ENCODE data around the gene ZSWIM5.
"Not testable (repeated sequence)": the region's sequence is repeated elsewhere in the genome, so short reads cannot be mapped to it uniquely, and the experiment has no call there.

Gene ZSWIM5

DNA sequence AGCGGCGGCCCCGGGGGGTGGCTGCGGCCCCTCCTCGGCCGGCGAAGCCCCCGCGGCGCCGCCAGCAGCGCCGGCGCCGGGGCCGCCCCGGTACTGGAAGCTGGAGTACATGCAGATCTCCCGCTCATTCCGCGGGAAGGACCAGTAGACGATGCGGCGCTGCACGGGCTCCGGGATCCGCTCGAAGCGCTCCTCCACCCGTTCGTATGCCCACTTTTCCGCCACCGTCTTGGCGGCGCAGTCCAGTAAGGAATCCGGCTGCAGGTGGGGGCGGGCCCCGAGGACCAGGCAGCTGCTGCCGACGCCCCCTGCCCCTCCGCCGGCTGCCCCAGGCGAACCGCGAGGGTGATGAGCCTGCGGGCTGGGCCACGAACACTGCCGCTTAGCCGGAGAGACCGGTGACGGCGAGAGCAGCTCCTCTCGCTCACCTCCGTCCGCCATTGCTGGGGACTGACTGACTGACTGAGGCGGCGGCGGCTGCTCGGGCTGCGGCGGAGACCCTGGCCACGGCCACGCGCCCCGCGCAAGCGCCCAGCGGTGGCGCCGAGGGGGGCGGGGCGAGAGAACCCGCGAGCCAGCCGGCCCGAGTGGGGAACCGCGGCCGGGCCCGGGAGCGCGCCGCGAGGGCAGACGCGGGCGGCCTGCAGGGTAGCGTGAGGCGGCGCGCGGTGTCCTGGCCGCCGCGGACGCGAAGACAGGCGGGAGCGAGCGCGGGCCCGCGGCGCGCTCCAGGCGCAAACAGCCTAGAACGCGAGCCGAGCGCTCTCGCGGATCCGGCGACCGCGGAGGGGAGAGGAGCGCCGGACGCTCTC is at the start of gene ZSWIM5:
ZSWIM5 (minus strand) TSS at position 696 of the 812 bp plus-strand sequence; CDS start at position 441, 255 bp downstream.
- TF ChIP-seq, protein P1, sequence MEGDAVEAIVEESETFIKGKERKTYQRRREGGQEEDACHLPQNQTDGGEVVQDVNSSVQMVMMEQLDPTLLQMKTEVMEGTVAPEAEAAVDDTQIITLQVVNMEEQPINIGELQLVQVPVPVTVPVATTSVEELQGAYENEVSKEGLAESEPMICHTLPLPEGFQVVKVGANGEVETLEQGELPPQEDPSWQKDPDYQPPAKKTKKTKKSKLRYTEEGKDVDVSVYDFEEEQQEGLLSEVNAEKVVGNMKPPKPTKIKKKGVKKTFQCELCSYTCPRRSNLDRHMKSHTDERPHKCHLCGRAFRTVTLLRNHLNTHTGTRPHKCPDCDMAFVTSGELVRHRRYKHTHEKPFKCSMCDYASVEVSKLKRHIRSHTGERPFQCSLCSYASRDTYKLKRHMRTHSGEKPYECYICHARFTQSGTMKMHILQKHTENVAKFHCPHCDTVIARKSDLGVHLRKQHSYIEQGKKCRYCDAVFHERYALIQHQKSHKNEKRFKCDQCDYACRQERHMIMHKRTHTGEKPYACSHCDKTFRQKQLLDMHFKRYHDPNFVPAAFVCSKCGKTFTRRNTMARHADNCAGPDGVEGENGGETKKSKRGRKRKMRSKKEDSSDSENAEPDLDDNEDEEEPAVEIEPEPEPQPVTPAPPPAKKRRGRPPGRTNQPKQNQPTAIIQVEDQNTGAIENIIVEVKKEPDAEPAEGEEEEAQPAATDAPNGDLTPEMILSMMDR (IDR thresholded peaks at IDR 0.05; ENCODE audit: poor library complexity, severe bottlenecking): no peak
- ATAC-seq (ENCODE audit: low read depth): peak; percentile 73

DNA sequence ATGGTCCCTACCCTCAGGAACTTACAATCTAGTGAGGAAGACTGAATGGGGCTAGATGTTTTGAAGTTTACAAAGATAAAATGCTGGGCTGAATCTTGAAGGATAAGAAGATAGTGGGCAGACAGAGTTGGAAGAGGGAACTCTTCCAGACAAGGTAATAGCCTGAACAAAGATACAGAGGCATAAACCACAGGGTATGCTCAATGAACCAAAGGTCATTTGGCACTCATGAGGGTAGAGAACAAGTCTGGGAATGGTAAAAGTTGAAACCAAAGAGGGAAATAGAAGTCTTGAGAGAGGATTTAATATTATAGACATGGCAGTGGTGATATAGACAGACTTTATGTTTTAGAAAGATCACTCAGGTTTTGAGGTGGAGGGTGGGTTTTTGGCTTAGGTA is 48.1 kb upstream of the ZSWIM5 start:
- no peak overlapping the region for H3K27ac ChIP-seq (ENCODE audit: poor library complexity, severe bottlenecking)
- H3K4me1 ChIP-seq (ENCODE audit: insufficient read depth, poor library complexity, severe bottlenecking): no peaks in the 10 kb centered on the region
- TF ChIP-seq, protein P1 (IDR thresholded peaks at IDR 0.05; ENCODE audit: poor library complexity, severe bottlenecking): no peak

More for the DNA sequence above, at the start of gene ZSWIM5:
- Histone ChIP-seq H3K27me3 (ENCODE audit: insufficient read depth, poor library complexity, severe bottlenecking) (peaks cover 69% of the 10 kb centered on the region), H3K4me1 (ENCODE audit: insufficient read depth, poor library complexity, severe bottlenecking) (peaks cover 7% of the 10 kb centered on the region), H3K27ac (ENCODE audit: poor library complexity, severe bottlenecking) (no peak within 1 kb of the TSS), H3K36me3 (ENCODE audit: low read depth) (no peaks in the 10 kb centered on the region), H3K9me3 (ENCODE audit: severe bottlenecking) (no peaks in the 10 kb centered on the region), H3K4me3 (ENCODE audit: severe bottlenecking) (peak within 1 kb of the TSS; percentile 79)
- peak; percentile 62 for DNase-seq (ENCODE audit: low spot score)

DNA sequence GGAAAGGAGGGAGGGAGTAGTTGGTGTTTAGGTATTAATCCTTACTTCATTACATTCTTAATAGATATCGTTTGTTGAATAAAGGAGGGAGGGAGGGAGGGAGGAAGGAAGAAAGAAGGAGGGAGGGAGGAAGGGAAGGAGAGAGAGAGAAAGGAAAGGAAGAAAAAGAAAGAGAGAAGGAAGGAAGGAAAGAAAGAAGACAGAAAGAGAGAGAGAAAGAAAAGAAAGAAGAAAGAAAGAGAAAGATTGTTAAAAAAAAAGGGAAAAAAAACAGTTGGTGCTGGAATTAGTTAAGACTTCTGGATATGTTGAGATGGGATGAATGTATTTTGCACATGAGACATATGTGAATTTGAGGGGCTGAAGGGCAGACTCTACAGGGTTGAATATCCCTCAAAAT is 44.1 kb upstream of the ZSWIM5 start:
- peaks cover 5% of the 10 kb centered on the region for H3K4me1 ChIP-seq (ENCODE audit: insufficient read depth, poor library complexity, severe bottlenecking)

More for the DNA sequence above, 48.1 kb upstream of the ZSWIM5 start:
- DNase-seq (ENCODE audit: low spot score): no peak
- peaks cover 14% of the 10 kb centered on the region for H3K9me3 ChIP-seq (ENCODE audit: severe bottlenecking)
- H3K36me3 ChIP-seq (ENCODE audit: low read depth): no peaks in the 10 kb centered on the region
- ATAC-seq (ENCODE audit: low read depth): no peak
- H3K27me3 ChIP-seq (ENCODE audit: insufficient read depth, poor library complexity, severe bottlenecking): no peaks in the 10 kb centered on the region
- no peak overlapping the region for H3K4me3 ChIP-seq (ENCODE audit: severe bottlenecking)

DNA sequence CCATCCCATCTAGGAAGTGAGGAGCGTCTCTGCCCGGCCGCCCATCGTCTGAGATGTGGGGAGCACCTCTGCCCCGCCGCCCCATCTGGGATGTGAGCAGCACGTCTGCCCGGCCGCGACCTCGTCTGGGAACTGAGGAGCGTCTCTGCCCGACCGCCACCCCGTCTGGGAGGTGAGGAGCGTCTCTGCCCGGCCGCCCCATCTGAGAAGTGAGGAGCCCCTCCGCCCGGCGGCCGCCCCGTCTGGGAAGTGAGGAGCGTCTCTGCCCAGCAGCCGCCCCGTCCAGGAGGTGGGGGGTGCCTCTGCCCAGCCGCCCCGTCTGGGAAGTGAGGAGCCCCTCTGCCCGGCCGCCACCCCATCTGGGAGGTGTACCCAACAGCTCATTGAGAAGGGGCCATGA is 41.6 kb upstream of the ZSWIM5 start:
- DNase-seq (ENCODE audit: low spot score); H3K4me1 ChIP-seq (ENCODE audit: insufficient read depth, poor library complexity, severe bottlenecking); ATAC-seq (ENCODE audit: low read depth); H3K27ac ChIP-seq (ENCODE audit: poor library complexity, severe bottlenecking); H3K36me3 ChIP-seq (ENCODE audit: low read depth); H3K9me3 ChIP-seq (ENCODE audit: severe bottlenecking); H3K4me3 ChIP-seq (ENCODE audit: severe bottlenecking); H3K27me3 ChIP-seq (ENCODE audit: insufficient read depth, poor library complexity, severe bottlenecking): not testable (repeated sequence)

More for the DNA sequence above, 44.1 kb upstream of the ZSWIM5 start:
- no peak for ATAC-seq (ENCODE audit: low read depth)
- H3K36me3 ChIP-seq (ENCODE audit: low read depth): no peaks in the 10 kb centered on the region
- no peak overlapping the region for H3K4me3 ChIP-seq (ENCODE audit: severe bottlenecking)
- no peaks in the 10 kb centered on the region for H3K27me3 ChIP-seq (ENCODE audit: insufficient read depth, poor library complexity, severe bottlenecking)
- H3K9me3 ChIP-seq (ENCODE audit: severe bottlenecking): no peaks in the 10 kb centered on the region
- no peak for DNase-seq (ENCODE audit: low spot score)
- TF ChIP-seq, protein P1 (IDR thresholded peaks at IDR 0.05; ENCODE audit: poor library complexity, severe bottlenecking): no peak
- H3K27ac ChIP-seq (ENCODE audit: poor library complexity, severe bottlenecking): no peak overlapping the region

DNA sequence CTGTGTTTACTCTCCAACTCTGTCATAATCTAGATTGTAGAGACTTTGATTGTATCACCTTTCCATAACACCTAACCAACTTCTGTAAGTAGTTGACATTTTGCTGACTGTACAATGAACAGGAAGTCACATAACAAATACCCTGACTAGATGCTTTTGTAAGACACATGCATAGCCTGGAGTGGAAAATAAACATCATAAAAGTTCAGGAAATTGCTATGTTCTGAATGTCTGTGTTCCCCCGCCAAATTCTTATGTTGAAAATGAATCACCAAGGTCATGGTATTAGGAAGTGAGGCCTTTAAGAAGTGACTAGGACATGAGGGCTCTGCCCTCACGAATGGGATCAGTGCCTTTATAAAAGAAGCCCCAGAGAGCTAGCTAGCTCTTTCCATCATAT is 40.4 kb upstream of the ZSWIM5 start:
- no peak for DNase-seq (ENCODE audit: low spot score)
- Histone ChIP-seq H3K4me3 (ENCODE audit: severe bottlenecking) (no peak overlapping the region), H3K27me3 (ENCODE audit: insufficient read depth, poor library complexity, severe bottlenecking) (no peaks in the 10 kb centered on the region), H3K36me3 (ENCODE audit: low read depth) (no peaks in the 10 kb centered on the region), H3K9me3 (ENCODE audit: severe bottlenecking) (no peaks in the 10 kb centered on the region), H3K4me1 (ENCODE audit: insufficient read depth, poor library complexity, severe bottlenecking) (peaks cover 5% of the 10 kb centered on the region), H3K27ac (ENCODE audit: poor library complexity, severe bottlenecking) (peak overlapping the region; percentile 51)
- TF ChIP-seq, protein P1 (IDR thresholded peaks at IDR 0.05; ENCODE audit: poor library complexity, severe bottlenecking): no peak
- ATAC-seq (ENCODE audit: low read depth): peak; percentile 97

DNA sequence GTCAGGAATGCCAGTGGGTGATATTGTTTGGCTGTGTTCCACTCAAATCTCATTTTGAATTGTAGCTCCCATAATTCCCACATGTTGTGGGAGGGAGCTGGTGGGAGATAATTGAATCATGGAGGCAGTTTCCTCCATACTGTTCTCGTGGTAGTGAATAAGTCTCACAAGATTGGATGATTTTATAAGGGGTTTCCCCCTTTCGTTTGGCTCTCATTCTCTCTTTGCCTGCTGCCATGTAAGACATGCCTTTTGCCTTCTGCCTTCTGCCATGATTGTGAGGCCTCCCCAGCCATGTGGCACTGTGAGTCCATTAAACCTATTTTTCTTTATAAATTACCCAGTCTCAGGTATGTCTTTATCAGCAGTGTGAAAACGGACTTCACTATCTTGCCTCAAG is 40.0 kb upstream of the ZSWIM5 start:
- H3K4me1 ChIP-seq (ENCODE audit: insufficient read depth, poor library complexity, severe bottlenecking); H3K4me3 ChIP-seq (ENCODE audit: severe bottlenecking); DNase-seq (ENCODE audit: low spot score); H3K9me3 ChIP-seq (ENCODE audit: severe bottlenecking); ATAC-seq (ENCODE audit: low read depth); H3K36me3 ChIP-seq (ENCODE audit: low read depth); H3K27me3 ChIP-seq (ENCODE audit: insufficient read depth, poor library complexity, severe bottlenecking): not testable (repeated sequence)
- peak overlapping the region; percentile 51 for H3K27ac ChIP-seq (ENCODE audit: poor library complexity, severe bottlenecking)

All from RWPE2 (cell line).